Upper lobe of left lung (tissue), 4 donors: Measurements from ENCODE around the gene FARP1.

Source experiments
- POLR2A ChIP-seq, 4 donors: fragments of 450-650 bp; IDR thresholded peaks; one replicate each; pipeline ENCODE4 v1.5.1; 2016 to 2017; ENCODE audit warnings: antibody characterized with exemption in 4 of 4, mild to moderate bottlenecking in 2 of 4
- POLR2AphosphoS5 ChIP-seq, 2 donors: sonication (generic); formaldehyde crosslinking; IDR thresholded peaks; one replicate each; pipeline ENCODE4 v1.5.1; 2017; ENCODE audit warnings: antibody characterized with exemption in 2 of 2

GRCh38 chr13:98298599-98298998 is 155.7 kb downstream of the FARP1 start:
- TF ChIP-seq POLR2A (IDR thresholded peaks at IDR 0.05) (no peak), POLR2AphosphoS5 (IDR thresholded peaks at IDR 0.05) (no peak)
